Glutamatergic neuron (in vitro differentiated cells): Measurements from ENCODE around the gene TXNDC8. TPM values are rescaled to one million over a fixed set of nuclear protein-coding genes. Genes with fewer than 3 reads are reported as not detected.

Experiments
- DNase-seq: peaks from one replicate; pipeline ENCODE4 v3.0.0; 2022
- H3K27ac Mint-ChIP-seq: one replicate; pipeline ENCODE4 v1.8.0; 2020; ENCODE audit warnings: mild to moderate bottlenecking, mixed read lengths, inconsistent platforms; ENCODE audit not compliant: unreplicated experiment
- H3K27me3 Mint-ChIP-seq: one replicate; pipeline ENCODE4 v1.8.0; 2020; ENCODE audit warnings: mild to moderate bottlenecking, moderate library complexity, mixed read lengths, inconsistent platforms; ENCODE audit not compliant: unreplicated experiment
- H3K36me3 Mint-ChIP-seq: one replicate; pipeline ENCODE4 v1.8.0; 2020; ENCODE audit warnings: mild to moderate bottlenecking, mixed read lengths, inconsistent platforms; ENCODE audit not compliant: unreplicated experiment
- H3K4me1 Mint-ChIP-seq: one replicate; pipeline ENCODE4 v1.8.0; 2020; ENCODE audit warnings: mild to moderate bottlenecking, low read depth, mixed read lengths, inconsistent platforms; ENCODE audit not compliant: unreplicated experiment
- H3K4me3 Mint-ChIP-seq: one replicate; pipeline ENCODE4 v1.8.0; 2020; ENCODE audit warnings: mild to moderate bottlenecking, mixed read lengths, inconsistent platforms; ENCODE audit not compliant: unreplicated experiment
- H3K9me3 Mint-ChIP-seq: one replicate; pipeline ENCODE4 v1.8.0; 2020; ENCODE audit warnings: mild to moderate bottlenecking, moderate library complexity, mixed read lengths, inconsistent platforms; ENCODE audit not compliant: unreplicated experiment
- total RNA-seq: library from RNA; stranded (reverse); fragmentation: NEBNext Ultra II Directional; extraction: Animal tissue kit (Norgen Biotek cat#: 25700); gene quantifications from one replicate; pipeline ENCODE4 v1.2.1, GENCODE V29; 2021; ENCODE audit not compliant: unreplicated experiment
- TF ChIP-seq, protein P1 (sequence below): fragments of 200-600 bp; sonication (generic); IDR thresholded peaks from one replicate; pipeline ENCODE4 v1.5.0; 2021; ENCODE audit not compliant: partially characterized antibody, unreplicated experiment

TXNDC8 gene
- total RNA-seq, 1 donor from 2014 or later, result not detected

DNA sequence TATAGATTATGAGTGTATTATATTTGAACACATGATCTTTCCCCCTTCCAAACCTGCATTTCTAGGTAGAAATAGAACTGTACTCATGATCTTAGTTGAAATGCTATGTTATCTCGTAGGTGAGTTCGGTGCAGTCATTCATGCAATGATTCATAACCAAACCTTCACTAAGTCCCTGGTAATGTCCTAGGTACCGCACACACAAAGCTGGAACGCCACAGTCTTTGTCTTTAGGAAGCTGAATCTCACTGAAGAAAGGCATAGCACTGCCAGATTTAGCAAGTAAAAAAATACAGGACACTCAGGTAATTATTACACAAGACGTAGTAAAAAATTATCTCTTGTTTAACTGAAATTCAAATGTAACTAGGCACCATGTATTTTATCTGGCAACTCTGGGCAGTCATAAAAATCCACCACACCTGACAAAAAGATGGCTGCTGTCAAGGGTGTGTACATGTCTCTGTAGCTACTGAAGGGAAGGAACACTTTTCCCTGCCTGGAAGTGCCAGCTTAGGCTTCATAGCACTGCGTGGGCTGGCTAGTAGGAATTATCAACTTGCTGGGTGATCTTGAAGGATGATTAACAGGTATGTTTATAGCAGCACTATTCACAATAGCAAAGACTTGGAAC lies 53.3 kb downstream of the TXNDC8 start:
- Mint-ChIP-seq H3K27ac (no peak overlapping the region), H3K4me1 (no peaks in the 10 kb centered on the region), H3K9me3 (no peaks in the 10 kb centered on the region), H3K36me3 (no peaks in the 10 kb centered on the region), H3K4me3 (no peak overlapping the region), H3K27me3 (no peaks in the 10 kb centered on the region)
- DNase-seq, result no peak
- TF ChIP-seq, protein P1, sequence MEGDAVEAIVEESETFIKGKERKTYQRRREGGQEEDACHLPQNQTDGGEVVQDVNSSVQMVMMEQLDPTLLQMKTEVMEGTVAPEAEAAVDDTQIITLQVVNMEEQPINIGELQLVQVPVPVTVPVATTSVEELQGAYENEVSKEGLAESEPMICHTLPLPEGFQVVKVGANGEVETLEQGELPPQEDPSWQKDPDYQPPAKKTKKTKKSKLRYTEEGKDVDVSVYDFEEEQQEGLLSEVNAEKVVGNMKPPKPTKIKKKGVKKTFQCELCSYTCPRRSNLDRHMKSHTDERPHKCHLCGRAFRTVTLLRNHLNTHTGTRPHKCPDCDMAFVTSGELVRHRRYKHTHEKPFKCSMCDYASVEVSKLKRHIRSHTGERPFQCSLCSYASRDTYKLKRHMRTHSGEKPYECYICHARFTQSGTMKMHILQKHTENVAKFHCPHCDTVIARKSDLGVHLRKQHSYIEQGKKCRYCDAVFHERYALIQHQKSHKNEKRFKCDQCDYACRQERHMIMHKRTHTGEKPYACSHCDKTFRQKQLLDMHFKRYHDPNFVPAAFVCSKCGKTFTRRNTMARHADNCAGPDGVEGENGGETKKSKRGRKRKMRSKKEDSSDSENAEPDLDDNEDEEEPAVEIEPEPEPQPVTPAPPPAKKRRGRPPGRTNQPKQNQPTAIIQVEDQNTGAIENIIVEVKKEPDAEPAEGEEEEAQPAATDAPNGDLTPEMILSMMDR, result no peak

GRCh38 chr9:110283751-110284150 lies 53.9 kb downstream of the TXNDC8 start:
- no peaks in the 10 kb centered on the region for H3K9me3 Mint-ChIP-seq
- TF ChIP-seq, protein P1, result no peak
- H3K4me3 Mint-ChIP-seq, result no peak overlapping the region
- no peak for DNase-seq
- no peaks in the 10 kb centered on the region for H3K27me3 Mint-ChIP-seq
- no peaks in the 10 kb centered on the region for H3K36me3 Mint-ChIP-seq
- H3K27ac Mint-ChIP-seq, result no peak overlapping the region
- peaks cover 3% of the 10 kb centered on the region for H3K4me1 Mint-ChIP-seq

GRCh38 chr9:110282739-110283081 lies 55.0 kb downstream of the TXNDC8 start:
- peaks cover 3% of the 10 kb centered on the region for H3K4me1 Mint-ChIP-seq
- no peak for DNase-seq
- no peaks in the 10 kb centered on the region for H3K27me3 Mint-ChIP-seq
- no peak overlapping the region for H3K27ac Mint-ChIP-seq
- no peaks in the 10 kb centered on the region for H3K36me3 Mint-ChIP-seq
- H3K4me3 Mint-ChIP-seq, result no peak overlapping the region
- H3K9me3 Mint-ChIP-seq, result no peaks in the 10 kb centered on the region
- TF ChIP-seq, protein P1, result no peak

- DNase-seq, result no peak
- peaks cover 4% of the 10 kb centered on the region for H3K4me1 Mint-ChIP-seq
These were observed 55.5 kb downstream of the TXNDC8 start for GRCh38 chr9:110282018-110282738.

More at GRCh38 chr9:110282018-110282738, 55.5 kb downstream of the TXNDC8 start:
- no peak overlapping the region for H3K27ac Mint-ChIP-seq
- H3K27me3 Mint-ChIP-seq, result no peaks in the 10 kb centered on the region
- no peaks in the 10 kb centered on the region for H3K36me3 Mint-ChIP-seq
- H3K9me3 Mint-ChIP-seq, result no peaks in the 10 kb centered on the region
- TF ChIP-seq, protein P1, result no peak
- H3K4me3 Mint-ChIP-seq, result no peak overlapping the region
